Neural progenitor cell (in vitro differentiated cells): ENCODE data around the gene LRRC51.

Experiments used
- EZH2 ChIP-seq: fragments of 200-600 bp; sonication (generic); IDR thresholded peaks from 2 replicates; pipeline ENCODE4 v1.6.1; 2017; ENCODE audit warnings: antibody characterized with exemption, mild to moderate bottlenecking, moderate library complexity
- TF ChIP-seq, protein P1 (sequence below): fragments of 200-600 bp; sonication (generic); IDR thresholded peaks from 2 replicates; pipeline ENCODE4 v1.5.1; 2017; ENCODE audit warnings: antibody characterized with exemption, mild to moderate bottlenecking

DNA sequence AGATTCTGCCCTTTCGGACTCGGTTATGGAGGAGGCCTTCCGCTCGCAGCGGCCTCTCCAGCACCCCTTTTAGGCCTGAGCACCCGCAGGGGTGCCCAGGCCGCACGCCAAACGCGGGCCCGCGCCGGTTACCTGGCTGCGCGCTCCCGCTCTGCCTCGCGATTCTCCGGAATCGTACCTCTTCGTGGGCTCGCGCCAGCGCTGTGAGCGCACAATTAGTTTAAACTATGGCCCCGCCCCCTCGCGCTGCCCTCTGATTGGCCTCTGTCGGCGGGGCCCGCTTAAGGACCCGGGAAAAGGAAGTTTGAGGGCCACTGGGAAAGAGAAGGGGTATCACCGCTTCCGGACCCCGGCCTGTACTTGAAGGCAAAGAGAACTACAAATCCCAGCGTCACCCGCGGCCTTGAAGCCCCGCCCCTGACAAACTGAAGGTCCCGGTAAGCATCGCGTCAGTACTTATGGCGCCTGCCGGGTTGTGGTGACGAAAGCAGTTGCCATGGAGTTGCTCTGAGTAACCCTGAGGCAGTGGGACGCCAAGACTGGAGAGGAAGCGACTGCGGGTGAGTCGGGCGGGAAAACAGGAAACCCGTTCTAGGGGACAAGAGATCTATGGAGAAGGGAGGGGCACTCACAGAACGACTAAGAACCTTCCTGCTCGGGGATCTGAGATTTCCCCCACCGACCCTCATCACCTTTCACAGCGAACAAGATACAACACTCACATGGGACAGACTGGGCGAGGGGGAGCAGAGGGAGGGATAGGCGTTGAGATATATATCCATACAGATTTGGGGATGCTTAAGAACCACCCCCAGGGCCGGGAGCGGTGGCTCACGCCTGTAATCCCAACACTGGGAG, at the start of gene LRRC51, which contains the start of gene NUMA1:
- TF ChIP-seq, protein P1, sequence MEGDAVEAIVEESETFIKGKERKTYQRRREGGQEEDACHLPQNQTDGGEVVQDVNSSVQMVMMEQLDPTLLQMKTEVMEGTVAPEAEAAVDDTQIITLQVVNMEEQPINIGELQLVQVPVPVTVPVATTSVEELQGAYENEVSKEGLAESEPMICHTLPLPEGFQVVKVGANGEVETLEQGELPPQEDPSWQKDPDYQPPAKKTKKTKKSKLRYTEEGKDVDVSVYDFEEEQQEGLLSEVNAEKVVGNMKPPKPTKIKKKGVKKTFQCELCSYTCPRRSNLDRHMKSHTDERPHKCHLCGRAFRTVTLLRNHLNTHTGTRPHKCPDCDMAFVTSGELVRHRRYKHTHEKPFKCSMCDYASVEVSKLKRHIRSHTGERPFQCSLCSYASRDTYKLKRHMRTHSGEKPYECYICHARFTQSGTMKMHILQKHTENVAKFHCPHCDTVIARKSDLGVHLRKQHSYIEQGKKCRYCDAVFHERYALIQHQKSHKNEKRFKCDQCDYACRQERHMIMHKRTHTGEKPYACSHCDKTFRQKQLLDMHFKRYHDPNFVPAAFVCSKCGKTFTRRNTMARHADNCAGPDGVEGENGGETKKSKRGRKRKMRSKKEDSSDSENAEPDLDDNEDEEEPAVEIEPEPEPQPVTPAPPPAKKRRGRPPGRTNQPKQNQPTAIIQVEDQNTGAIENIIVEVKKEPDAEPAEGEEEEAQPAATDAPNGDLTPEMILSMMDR, result no peak
- no peak for TF ChIP-seq EZH2
